HL-60 (cell line): Measurements from ENCODE around the gene BTBD3.

Experiments
- DNase-seq, 2 experiments: peaks; one replicate each; pipeline ENCODE4 v3.0.0-alpha.2; 2010 to 2020; ENCODE audit warnings: low read depth in 1 of 2, low spot score in 1 of 2
- H3K27ac ChIP-seq: fragments of 250-450 bp; sonication (Bioruptor Pico); replicated peaks from 2 replicates; pipeline ENCODE4 v1.5.1; 2020; ENCODE audit warnings: mild to moderate bottlenecking, moderate library complexity
- H3K27me3 ChIP-seq: fragments of 250-450 bp; sonication (Bioruptor Pico); 2 replicates; pipeline ENCODE4 v1.5.1; 2021; ENCODE audit warnings: mild to moderate bottlenecking, moderate library complexity; ENCODE audit not compliant: insufficient read depth, poor library complexity, severe bottlenecking
- H3K4me3 ChIP-seq: replicated peaks from 2 replicates; pipeline ENCODE4 v1.5.1; 2011; ENCODE audit warnings: mild to moderate bottlenecking, control low read depth, low read length; ENCODE audit not compliant: insufficient read depth
- CTCF ChIP-seq: IDR thresholded peaks from one replicate; pipeline ENCODE4 v1.5.1; 2011; ENCODE audit warnings: low read length, control low read depth, inconsistent platforms; ENCODE audit not compliant: insufficient read depth
- GABPA ChIP-seq: IDR thresholded peaks from 2 replicates; pipeline ENCODE4 v1.6.1; 2012; ENCODE audit warnings: low read depth
- POLR2AphosphoS5 ChIP-seq: IDR thresholded peaks from 2 replicates; pipeline ENCODE4 v1.6.1; 2012; ENCODE audit warnings: low read depth
- REST ChIP-seq: IDR thresholded peaks from 2 replicates; pipeline ENCODE4 v1.6.1; 2012; ENCODE audit warnings: low read depth; ENCODE audit not compliant: insufficient replicate concordance
- SPI1 ChIP-seq: IDR thresholded peaks from 2 replicates; pipeline ENCODE4 v1.6.1; 2012; ENCODE audit warnings: low read depth, mild to moderate bottlenecking, borderline replicate concordance

Gene BTBD3

GRCh38 chr20:11906626-11907480 lies 10.8 kb upstream of the BTBD3 start:
- TF ChIP-seq GABPA (no peak), SPI1 (no peak), CTCF (no peak), REST (no peak), POLR2AphosphoS5 (no peak)
- Histone ChIP-seq H3K27me3 (no peaks in the 10 kb centered on the region), H3K4me3 (no peak overlapping the region), H3K27ac (no peak overlapping the region)
- DNase-seq, result no peak

- TF ChIP-seq SPI1, result no peak
- no peak for TF ChIP-seq GABPA
- TF ChIP-seq REST, result no peak
- TF ChIP-seq POLR2AphosphoS5, result no peak
- no peak for TF ChIP-seq CTCF
- Histone ChIP-seq H3K27me3 (no peaks in the 10 kb centered on the region), H3K4me3 (no peak overlapping the region), H3K27ac (no peak overlapping the region)
- no peak for DNase-seq
These were observed 10.1 kb upstream of the BTBD3 start for GRCh38 chr20:11907621-11908020.

GRCh38 chr20:11912013-11912658 lies 5.6 kb upstream of the BTBD3 start:
- H3K27me3 ChIP-seq, result no peaks in the 10 kb centered on the region
- peak in 1 of 2 experiments; percentile 18 for DNase-seq
- TF ChIP-seq SPI1 (no peak), POLR2AphosphoS5 (no peak), GABPA (no peak), CTCF (peak; percentile 65)
- H3K4me3 ChIP-seq, result no peak overlapping the region
- H3K27ac ChIP-seq, result no peak overlapping the region
